Activated naive CD4-positive, alpha-beta T cell treated with anti-CD3 and anti-CD28 coated beads, Interleukin-2, amount 50 U/mL, for 72 hours (primary cell): Measurements from ENCODE around the gene MIER2. TPM values are rescaled to one million over a fixed set of nuclear protein-coding genes. Genes with fewer than 3 reads are reported as not detected.

Experiments
- ATAC-seq, 2 donors: fragments of 150-1000 bp; cut with Tn5 transposase; 2 replicates each; pipeline ENCODE4 v1.10.0; 2021; ENCODE audit warnings: mild to moderate bottlenecking in 2 of 2, moderate library complexity in 2 of 2
- DNase-seq, 2 donors: peaks; one replicate each; pipeline ENCODE4 v3.0.0; 2021 to 2022; ENCODE audit warnings: low spot score in 2 of 2
- H3K27ac Mint-ChIP-seq, 2 donors: one replicate each; pipeline ENCODE4 v1.8.0; 2022; ENCODE audit warnings: mild to moderate bottlenecking in 2 of 2, mixed read lengths in 2 of 2
- H3K36me3 Mint-ChIP-seq, 2 donors: one replicate each; pipeline ENCODE4 v1.8.0; 2022; ENCODE audit warnings: mixed read lengths in 2 of 2
- H3K9me3 Mint-ChIP-seq, 2 donors: one replicate each; pipeline ENCODE4 v1.8.0; 2022; ENCODE audit warnings: mixed read lengths in 2 of 2
- total RNA-seq, 2 donors: library from RNA; stranded (reverse); gene quantifications; one replicate each; pipeline ENCODE4 v1.2.3, GENCODE V29; 2022

The MIER2 gene
- total RNA-seq, 2 donors from 2014 or later, result 22.8 to 34.3 TPM

- Mint-ChIP-seq H3K36me3 (no peaks in the 10 kb centered on the region), H3K9me3 (no peaks in the 10 kb centered on the region), H3K27ac (no peak overlapping the region)
- no peak for DNase-seq
- ATAC-seq, result no peak
Measured at GRCh38 chr19:291561-292280, 52.9 kb downstream of the MIER2 start.

- no peaks in the 10 kb centered on the region for H3K9me3 Mint-ChIP-seq
- no peak within 1 kb of the TSS for H3K27ac Mint-ChIP-seq
- H3K36me3 Mint-ChIP-seq, result no peaks in the 10 kb centered on the region
- no peak for DNase-seq
- peak in 1 of 2 donors; percentile 5 for ATAC-seq
Measured at GRCh38 chr19:291006-291521, 53.5 kb downstream of the MIER2 start, which contains the start of gene PLPP2. Gene PLPP2, minus strand, starts transcription at chr19:291403. Its CDS starts 67 bp downstream, at chr19:291336.

- Mint-ChIP-seq H3K27ac (no peak overlapping the region), H3K36me3 (no peaks in the 10 kb centered on the region), H3K9me3 (no peaks in the 10 kb centered on the region)
- ATAC-seq (peak; percentile 30 to 40), DNase-seq (peak in 1 of 2 donors; percentile 47)
Measured at GRCh38 chr19:290372-291005, 54.1 kb downstream of the MIER2 start.

- Mint-ChIP-seq H3K36me3 (no peaks in the 10 kb centered on the region), H3K9me3 (no peaks in the 10 kb centered on the region), H3K27ac (no peak overlapping the region)
- ATAC-seq, result peak; percentile 58 to 79
- peak; percentile 33 to 43 for DNase-seq
Measured at GRCh38 chr19:289651-290371, 54.8 kb downstream of the MIER2 start.

GRCh38 chr19:288911-289310 lies 55.7 kb downstream of the MIER2 start:
- DNase-seq, result no peak
- Mint-ChIP-seq H3K36me3 (no peaks in the 10 kb centered on the region), H3K9me3 (no peaks in the 10 kb centered on the region), H3K27ac (peak overlapping the region in 1 of 2 donors; percentile 22)
- no peak for ATAC-seq

GRCh38 chr19:287381-287871 lies 57.2 kb downstream of the MIER2 start:
- ATAC-seq, result no peak
- Mint-ChIP-seq H3K27ac (no peak overlapping the region), H3K36me3 (no peaks in the 10 kb centered on the region), H3K9me3 (no peaks in the 10 kb centered on the region)
- no peak for DNase-seq

- H3K9me3 Mint-ChIP-seq, result no peaks in the 10 kb centered on the region
- no peak overlapping the region for H3K27ac Mint-ChIP-seq
- no peaks in the 10 kb centered on the region for H3K36me3 Mint-ChIP-seq
- DNase-seq, result no peak
- no peak for ATAC-seq
Measured at GRCh38 chr19:283395-283794, 61.2 kb downstream of the MIER2 start.

GRCh38 chr19:282501-282900 lies 62.1 kb downstream of the MIER2 start:
- Mint-ChIP-seq H3K9me3 (no peaks in the 10 kb centered on the region), H3K27ac (no peak overlapping the region), H3K36me3 (no peaks in the 10 kb centered on the region)
- ATAC-seq (no peak), DNase-seq (no peak)

GRCh38 chr19:281992-282391 lies 62.6 kb downstream of the MIER2 start:
- H3K27ac Mint-ChIP-seq, result no peak overlapping the region
- no peaks in the 10 kb centered on the region for H3K36me3 Mint-ChIP-seq
- no peaks in the 10 kb centered on the region for H3K9me3 Mint-ChIP-seq
- DNase-seq (no peak), ATAC-seq (no peak)

- ATAC-seq, result no peak
- H3K9me3 Mint-ChIP-seq, result no peaks in the 10 kb centered on the region
- no peak for DNase-seq
- H3K27ac Mint-ChIP-seq, result no peak overlapping the region
- H3K36me3 Mint-ChIP-seq, result no peaks in the 10 kb centered on the region
Measured at GRCh38 chr19:281156-281853, 63.3 kb downstream of the MIER2 start.

- ATAC-seq (no peak), DNase-seq (no peak)
- H3K36me3 Mint-ChIP-seq, result no peaks in the 10 kb centered on the region
- no peak overlapping the region for H3K27ac Mint-ChIP-seq
- no peaks in the 10 kb centered on the region for H3K9me3 Mint-ChIP-seq
Measured at GRCh38 chr19:280541-281009, 64.0 kb downstream of the MIER2 start.

GRCh38 chr19:279656-280055 lies 64.9 kb downstream of the MIER2 start:
- Mint-ChIP-seq H3K9me3 (no peaks in the 10 kb centered on the region), H3K27ac (no peak overlapping the region), H3K36me3 (no peaks in the 10 kb centered on the region)
- no peak for ATAC-seq
- DNase-seq, result no peak

- H3K36me3 Mint-ChIP-seq, result no peaks in the 10 kb centered on the region
- H3K27ac Mint-ChIP-seq, result no peak overlapping the region
- DNase-seq (no peak), ATAC-seq (no peak)
- H3K9me3 Mint-ChIP-seq, result no peaks in the 10 kb centered on the region
Measured at GRCh38 chr19:279231-279630, 65.4 kb downstream of the MIER2 start.

GRCh38 chr19:277581-278165 lies 66.9 kb downstream of the MIER2 start:
- Mint-ChIP-seq H3K27ac (no peak overlapping the region), H3K9me3 (no peaks in the 10 kb centered on the region), H3K36me3 (no peaks in the 10 kb centered on the region)
- ATAC-seq, result no peak
- DNase-seq, result no peak

- DNase-seq (no peak), ATAC-seq (no peak)
- Mint-ChIP-seq H3K27ac (no peak overlapping the region), H3K9me3 (no peaks in the 10 kb centered on the region), H3K36me3 (no peaks in the 10 kb centered on the region)
Measured at GRCh38 chr19:277131-277530, 67.5 kb downstream of the MIER2 start.

- Mint-ChIP-seq H3K36me3 (no peaks in the 10 kb centered on the region), H3K27ac (no peak overlapping the region), H3K9me3 (no peaks in the 10 kb centered on the region)
- ATAC-seq (no peak), DNase-seq (no peak)
Measured at GRCh38 chr19:275958-276646, 68.5 kb downstream of the MIER2 start.
